Epithelial cell of esophagus (primary cell): ENCODE results near the gene FSD1.
A peak's percentile ranks its signal among the peaks of the same experiment; 100 is the strongest.
"Not testable (repeated sequence)": the region's sequence is repeated elsewhere in the genome, so short reads cannot be mapped to it uniquely, and the experiment has no call there.

Experiments used
- DNase-seq: peaks from one replicate; pipeline ENCODE4 v3.0.0; 2010; ENCODE audit warnings: low read depth
- H3K4me3 ChIP-seq: 2 replicates; pipeline ENCODE4 v1.5.1; 2011; ENCODE audit warnings: mild to moderate bottlenecking, low read length, control low read depth
- CTCF ChIP-seq: IDR thresholded peaks from 2 replicates; pipeline ENCODE4 v1.5.1; 2011; ENCODE audit warnings: low read depth, mild to moderate bottlenecking, low read length, control low read depth, inconsistent platforms; ENCODE audit not compliant: insufficient read depth; ENCODE audit errors: missing control alignments

Gene FSD1

DNA sequence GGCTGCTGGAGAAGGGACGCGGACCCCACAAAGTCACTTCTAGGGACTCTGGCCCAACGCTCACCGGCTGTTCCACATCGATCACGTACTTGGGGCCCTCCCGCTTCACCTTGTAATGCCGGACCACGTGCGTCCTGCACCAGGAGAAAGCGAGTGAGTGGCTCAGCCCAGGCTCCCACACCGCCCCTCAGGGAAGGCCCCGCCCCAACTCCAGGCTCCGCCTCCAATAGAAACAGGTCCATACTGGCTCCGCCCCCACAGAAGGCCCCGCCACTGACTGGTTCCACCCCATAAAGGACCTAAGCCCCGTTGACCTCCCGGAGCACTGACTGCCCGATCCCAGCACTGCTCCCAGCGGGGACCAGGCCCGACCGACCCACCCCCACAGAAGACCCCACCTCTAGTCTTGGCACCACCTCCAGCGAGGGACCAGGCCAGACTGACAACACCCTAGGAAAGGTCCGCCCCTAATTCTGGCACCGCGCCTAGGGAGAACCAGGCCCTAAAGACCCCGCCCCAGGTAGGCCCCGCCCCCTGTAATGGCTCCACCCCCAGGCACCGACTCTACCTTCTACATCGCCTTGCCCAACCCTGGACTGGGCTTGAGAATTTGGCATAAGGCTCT lies 23.0 kb downstream of the FSD1 start:
- no peak for TF ChIP-seq CTCF
- H3K4me3 ChIP-seq = no peak overlapping the region
- DNase-seq = peak; percentile 35

GRCh38 chr19:4327877-4328242 lies 23.5 kb downstream of the FSD1 start:
- DNase-seq = no peak
- H3K4me3 ChIP-seq = peak overlapping the region; percentile 8
- TF ChIP-seq CTCF = no peak

- peak; percentile 77 for DNase-seq
- H3K4me3 ChIP-seq = peak overlapping the region; percentile 45
- TF ChIP-seq CTCF = no peak
Observed at GRCh38 chr19:4328243-4328990, 24.0 kb downstream of the FSD1 start.

DNA sequence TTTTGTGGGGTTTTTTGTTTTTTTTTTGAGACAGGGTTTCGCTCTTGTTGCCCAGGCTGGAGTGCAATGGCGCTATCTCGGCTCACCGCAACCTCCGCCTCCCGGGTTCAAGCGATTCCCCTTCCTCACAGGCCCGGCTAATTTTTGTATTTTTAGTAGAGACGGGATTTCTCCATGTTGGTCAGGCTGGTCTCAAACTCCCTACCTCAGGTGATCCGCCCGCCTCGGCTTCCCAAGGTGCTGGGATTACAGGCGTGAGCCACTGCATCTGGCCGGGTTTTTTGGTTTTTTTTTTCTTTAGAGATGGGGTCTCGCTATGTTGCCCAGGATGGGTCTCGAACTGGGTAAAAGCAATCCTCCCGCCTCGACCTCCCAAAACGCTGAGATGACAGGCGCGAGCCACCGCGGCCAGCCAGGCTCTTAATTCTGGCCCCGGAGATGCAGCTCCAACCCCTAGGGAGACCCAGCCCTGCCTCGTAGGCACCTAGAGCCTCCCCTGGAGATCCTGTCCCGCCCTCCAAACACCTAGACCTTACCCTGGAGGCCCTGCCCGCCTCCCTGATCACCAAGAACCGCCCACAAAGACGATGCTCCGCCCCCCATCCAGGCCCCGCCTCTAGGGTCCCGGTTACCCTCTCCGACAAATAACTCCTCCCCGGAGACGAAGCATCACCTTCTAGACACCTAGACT lies 24.7 kb downstream of the FSD1 start:
- DNase-seq = not testable (repeated sequence)
- peak overlapping the region; percentile 45 for H3K4me3 ChIP-seq

DNA sequence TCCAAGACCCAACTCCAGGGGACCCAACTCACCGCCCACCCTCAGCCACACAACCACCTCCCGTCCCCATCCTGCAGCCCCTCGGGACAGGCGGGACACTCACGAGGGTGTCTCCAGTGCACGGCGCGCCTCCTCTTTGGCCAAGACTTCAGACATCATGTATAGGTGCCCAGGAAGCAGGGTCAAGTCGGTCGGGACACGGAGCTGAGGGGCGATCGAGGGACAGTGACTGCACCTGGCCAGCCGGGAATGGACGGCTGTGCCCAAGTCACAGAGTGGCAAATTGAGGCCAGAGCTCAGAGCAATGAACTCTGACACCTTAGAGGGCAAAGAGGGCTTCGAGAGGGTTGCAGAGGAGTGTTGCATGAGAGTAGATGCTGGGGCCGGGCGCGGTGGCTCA lies 25.5 kb downstream of the FSD1 start:
- no peak for DNase-seq
- TF ChIP-seq CTCF = no peak
- no peak overlapping the region for H3K4me3 ChIP-seq

GRCh38 chr19:4334929-4335570 lies 30.7 kb downstream of the FSD1 start:
- H3K4me3 ChIP-seq = no peak overlapping the region
- DNase-seq = no peak
- no peak for TF ChIP-seq CTCF

DNA sequence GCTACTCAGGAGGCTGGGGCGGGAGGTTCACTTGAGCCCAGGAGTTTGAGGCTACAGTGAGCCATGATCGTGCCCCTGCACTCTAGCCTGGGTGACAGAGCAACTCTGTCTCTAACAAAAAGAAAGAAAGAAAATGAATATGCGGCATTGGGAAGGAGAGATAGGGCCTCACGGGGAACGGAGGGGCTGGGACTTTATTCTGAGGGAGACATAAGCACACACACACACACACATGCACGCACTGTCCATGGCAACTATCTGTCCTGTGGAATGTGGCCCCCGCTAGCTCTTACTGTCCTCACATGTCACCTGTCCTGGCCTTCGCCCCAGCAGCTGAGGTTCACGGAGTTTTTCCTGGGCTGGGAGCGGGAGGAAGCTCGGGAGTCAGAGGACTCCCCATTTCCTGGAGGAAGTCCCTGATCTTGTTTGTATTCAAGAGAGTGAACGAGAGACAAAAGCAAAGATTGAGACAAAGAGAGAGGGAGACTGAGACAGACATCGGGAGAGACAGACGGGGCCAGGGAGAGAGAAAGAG lies 33.6 kb downstream of the FSD1 start:
- H3K4me3 ChIP-seq = peak overlapping the region; percentile 75
- TF ChIP-seq CTCF = no peak
- DNase-seq = peak; percentile 21
